ENCODE measurements around the gene DLX5.

Gene DLX5

GRCh38 chr7:96998744-96999143, 25.9 kb downstream of the DLX5 start:
- H3K4me1 ChIP-seq (ENCODE audit: control insufficient read depth, insufficient read depth, low read length), result peaks cover 30% of the 10 kb centered on the region
- peaks cover 98% of the 10 kb centered on the region for H3K27me3 ChIP-seq (ENCODE audit: control insufficient read depth, insufficient read depth, low read length)
- H3K9me3 ChIP-seq (ENCODE audit: control insufficient read depth, insufficient read depth, low read length), result no peaks in the 10 kb centered on the region
- no peak overlapping the region for H3K4me3 ChIP-seq (ENCODE audit: low read depth, low read length)
- no peak overlapping the region for H3K9ac ChIP-seq (ENCODE audit: low read depth, low read length)
- no peaks in the 10 kb centered on the region for H3K36me3 ChIP-seq (ENCODE audit: control insufficient read depth, insufficient read depth, low read length)

DNA sequence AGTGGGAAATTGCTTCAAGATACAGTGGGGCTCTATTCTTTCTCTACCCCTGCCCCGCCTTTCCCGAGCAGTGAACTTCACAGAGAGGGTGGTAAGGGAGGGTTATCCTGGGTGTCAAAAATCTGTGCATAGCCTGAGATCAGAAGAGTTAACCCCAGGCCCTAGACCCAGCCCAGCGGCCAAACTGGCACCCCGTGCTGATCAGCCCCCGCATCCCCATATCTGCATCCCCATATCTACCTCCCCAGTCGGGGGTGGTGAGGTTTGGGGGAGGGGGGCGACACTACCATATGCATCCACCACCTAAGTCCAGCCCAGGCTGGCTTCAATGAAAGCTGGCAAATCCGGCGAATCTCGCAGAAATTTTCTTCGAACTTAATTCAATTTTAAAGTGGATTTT, 26.3 kb downstream of the DLX5 start:
- no peaks in the 10 kb centered on the region for H3K36me3 ChIP-seq (ENCODE audit: control insufficient read depth, insufficient read depth, low read length)
- no peak overlapping the region for H3K9ac ChIP-seq (ENCODE audit: low read depth, low read length)
- peaks cover 98% of the 10 kb centered on the region for H3K27me3 ChIP-seq (ENCODE audit: control insufficient read depth, insufficient read depth, low read length)
- H3K4me3 ChIP-seq (ENCODE audit: low read depth, low read length), result no peak overlapping the region
- no peaks in the 10 kb centered on the region for H3K9me3 ChIP-seq (ENCODE audit: control insufficient read depth, insufficient read depth, low read length)
- H3K4me1 ChIP-seq (ENCODE audit: control insufficient read depth, insufficient read depth, low read length), result peaks cover 30% of the 10 kb centered on the region

DNA sequence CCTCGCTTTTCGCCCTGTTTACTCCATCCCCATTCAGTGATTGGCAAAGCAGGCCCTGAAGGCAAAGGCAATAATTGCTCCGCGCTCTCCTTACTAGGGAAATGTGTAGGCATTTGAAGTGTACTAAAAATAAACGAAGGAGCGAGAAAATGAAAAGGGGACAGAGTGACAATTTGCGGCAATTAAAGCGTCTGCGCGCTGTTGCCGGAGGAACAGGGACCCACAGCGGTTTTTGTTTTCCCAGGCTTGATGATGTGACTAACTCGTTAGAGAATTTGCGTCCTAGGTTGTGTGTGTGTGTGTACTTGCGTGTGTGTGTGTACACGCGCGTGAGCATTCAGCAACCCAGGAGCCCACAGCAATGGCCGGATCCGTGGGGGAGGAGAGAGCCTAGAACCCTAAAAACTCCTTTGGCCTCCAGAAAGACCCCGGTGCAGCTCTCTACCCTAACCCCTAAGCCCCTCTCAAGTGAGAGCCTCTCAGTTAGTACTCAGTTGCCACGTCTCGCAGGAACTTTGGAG, 27.1 kb downstream of the DLX5 start:
- Histone ChIP-seq H3K9ac (ENCODE audit: low read depth, low read length) (no peak overlapping the region), H3K36me3 (ENCODE audit: control insufficient read depth, insufficient read depth, low read length) (no peaks in the 10 kb centered on the region), H3K9me3 (ENCODE audit: control insufficient read depth, insufficient read depth, low read length) (no peaks in the 10 kb centered on the region), H3K4me3 (ENCODE audit: low read depth, low read length) (peak overlapping the region; percentile 33), H3K27me3 (ENCODE audit: control insufficient read depth, insufficient read depth, low read length) (peaks cover 98% of the 10 kb centered on the region), H3K4me1 (ENCODE audit: control insufficient read depth, insufficient read depth, low read length) (peaks cover 30% of the 10 kb centered on the region)

- Histone ChIP-seq H3K9me3 (ENCODE audit: control insufficient read depth, insufficient read depth, low read length) (no peaks in the 10 kb centered on the region), H3K27me3 (ENCODE audit: control insufficient read depth, insufficient read depth, low read length) (peaks cover 98% of the 10 kb centered on the region), H3K9ac (ENCODE audit: low read depth, low read length) (no peak overlapping the region), H3K36me3 (ENCODE audit: control insufficient read depth, insufficient read depth, low read length) (no peaks in the 10 kb centered on the region), H3K4me3 (ENCODE audit: low read depth, low read length) (peak overlapping the region; percentile 33), H3K4me1 (ENCODE audit: control insufficient read depth, insufficient read depth, low read length) (peaks cover 28% of the 10 kb centered on the region)
Measured at GRCh38 chr7:96996958-96997511, 27.6 kb downstream of the DLX5 start.

- peaks cover 98% of the 10 kb centered on the region for H3K27me3 ChIP-seq (ENCODE audit: control insufficient read depth, insufficient read depth, low read length)
- no peaks in the 10 kb centered on the region for H3K36me3 ChIP-seq (ENCODE audit: control insufficient read depth, insufficient read depth, low read length)
- H3K9me3 ChIP-seq (ENCODE audit: control insufficient read depth, insufficient read depth, low read length), result no peaks in the 10 kb centered on the region
- H3K4me3 ChIP-seq (ENCODE audit: low read depth, low read length), result peak overlapping the region; percentile 30
- H3K4me1 ChIP-seq (ENCODE audit: control insufficient read depth, insufficient read depth, low read length), result peaks cover 27% of the 10 kb centered on the region
- H3K9ac ChIP-seq (ENCODE audit: low read depth, low read length), result no peak overlapping the region
Measured at GRCh38 chr7:96996111-96996957, 28.3 kb downstream of the DLX5 start.

DNA sequence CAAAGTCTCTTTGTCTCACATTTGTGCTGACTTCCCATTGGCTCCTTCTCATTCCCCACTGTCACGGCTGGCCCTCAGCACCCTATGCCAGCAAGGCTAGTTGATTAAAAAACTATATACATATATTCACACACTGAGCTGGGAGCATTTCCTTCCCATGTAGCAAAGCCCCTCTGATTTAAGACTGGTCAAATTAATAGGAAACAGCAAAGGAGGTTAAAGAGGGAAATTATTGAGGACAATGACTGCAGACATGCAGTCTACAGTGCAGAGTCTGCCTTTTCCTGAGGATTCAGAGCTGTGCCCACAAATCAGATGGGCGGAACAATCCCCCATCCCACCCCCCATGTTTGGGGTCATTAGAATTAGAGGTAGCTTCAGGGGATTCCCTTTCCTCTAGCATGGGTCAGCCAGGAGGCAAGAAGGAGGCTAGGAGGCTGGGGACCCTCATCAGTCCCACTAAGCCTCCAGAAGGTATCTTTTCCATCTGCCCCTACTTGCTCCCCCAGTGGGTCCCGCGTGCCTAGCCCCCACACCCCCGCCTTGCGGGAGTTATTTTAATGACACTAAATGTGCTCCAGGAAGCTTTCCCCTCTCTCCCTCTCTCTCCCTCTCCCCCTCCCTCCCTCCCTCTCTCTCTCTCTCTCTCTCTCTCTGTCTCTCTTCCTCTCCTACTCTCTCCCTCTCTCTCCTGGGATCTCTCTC, 29.1 kb downstream of the DLX5 start:
- no peaks in the 10 kb centered on the region for H3K9me3 ChIP-seq (ENCODE audit: control insufficient read depth, insufficient read depth, low read length)
- H3K9ac ChIP-seq (ENCODE audit: low read depth, low read length), result no peak overlapping the region
- H3K27me3 ChIP-seq (ENCODE audit: control insufficient read depth, insufficient read depth, low read length), result peaks cover 98% of the 10 kb centered on the region
- H3K4me1 ChIP-seq (ENCODE audit: control insufficient read depth, insufficient read depth, low read length), result peaks cover 23% of the 10 kb centered on the region
- peak overlapping the region; percentile 22 for H3K4me3 ChIP-seq (ENCODE audit: low read depth, low read length)
- no peaks in the 10 kb centered on the region for H3K36me3 ChIP-seq (ENCODE audit: control insufficient read depth, insufficient read depth, low read length)

DNA sequence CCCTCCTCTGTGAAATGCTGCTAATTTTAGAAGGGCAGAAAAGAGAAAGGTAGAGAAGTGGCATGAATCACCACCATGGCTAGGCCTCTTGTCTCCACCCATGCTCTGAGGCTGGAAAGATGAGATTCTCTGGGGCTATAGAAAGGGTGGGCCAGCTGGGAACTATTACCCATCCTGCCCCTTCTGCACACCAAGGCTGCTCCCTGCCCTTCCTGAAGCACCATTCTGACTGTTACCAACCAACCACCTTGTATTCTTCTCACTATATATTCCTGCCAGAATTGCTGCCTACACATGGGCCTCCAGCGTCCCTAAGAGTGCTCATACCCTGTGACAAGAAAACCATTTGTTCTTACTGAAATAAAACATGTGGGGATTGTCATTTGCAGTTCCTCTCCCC, 30.7 kb downstream of the DLX5 start:
- peak overlapping the region; percentile 3 for H3K4me3 ChIP-seq (ENCODE audit: low read depth, low read length)
- no peak overlapping the region for H3K9ac ChIP-seq (ENCODE audit: low read depth, low read length)
- no peaks in the 10 kb centered on the region for H3K9me3 ChIP-seq (ENCODE audit: control insufficient read depth, insufficient read depth, low read length)
- no peaks in the 10 kb centered on the region for H3K36me3 ChIP-seq (ENCODE audit: control insufficient read depth, insufficient read depth, low read length)
- peaks cover 98% of the 10 kb centered on the region for H3K27me3 ChIP-seq (ENCODE audit: control insufficient read depth, insufficient read depth, low read length)
- H3K4me1 ChIP-seq (ENCODE audit: control insufficient read depth, insufficient read depth, low read length), result peaks cover 16% of the 10 kb centered on the region

DNA sequence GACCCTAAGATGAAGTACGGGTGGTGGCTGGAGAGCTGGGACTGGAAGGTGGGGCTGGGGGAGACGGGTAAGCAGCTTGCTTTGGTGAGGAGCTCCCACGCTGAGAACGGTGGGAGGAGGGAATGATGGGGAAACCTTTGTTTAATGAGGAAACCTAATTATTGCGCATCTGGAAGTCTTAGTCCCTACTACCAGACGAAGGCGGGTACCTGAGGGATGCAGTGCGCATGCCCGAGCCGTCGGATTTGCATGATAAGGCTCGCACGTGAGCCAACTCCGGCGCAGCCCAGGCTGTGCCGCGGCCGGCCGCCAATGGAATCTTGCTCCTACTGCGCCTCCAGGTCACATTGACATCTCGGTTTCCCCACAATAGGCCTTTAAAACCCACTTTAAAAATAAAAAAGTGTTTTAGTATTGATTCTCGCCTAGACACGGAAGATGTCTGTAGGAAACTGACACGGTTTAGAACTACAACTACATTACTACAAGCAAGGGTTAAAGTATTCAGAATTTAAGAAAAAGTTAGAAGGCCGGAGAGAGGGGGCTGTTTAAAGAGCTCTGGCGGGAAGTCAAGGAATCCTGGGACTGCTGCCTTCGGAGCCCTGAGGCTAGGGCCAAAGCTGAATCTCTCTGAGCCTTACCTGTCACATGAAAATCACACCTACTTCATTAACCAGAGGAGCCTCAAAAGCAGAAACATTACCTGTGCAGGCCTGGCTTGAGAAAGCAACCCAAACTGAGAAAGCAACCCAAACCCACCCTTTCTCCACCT, 31.4 kb downstream of the DLX5 start:
- H3K4me1 ChIP-seq (ENCODE audit: control insufficient read depth, insufficient read depth, low read length), result peaks cover 16% of the 10 kb centered on the region
- H3K36me3 ChIP-seq (ENCODE audit: control insufficient read depth, insufficient read depth, low read length), result no peaks in the 10 kb centered on the region
- H3K9me3 ChIP-seq (ENCODE audit: control insufficient read depth, insufficient read depth, low read length), result no peaks in the 10 kb centered on the region
- H3K27me3 ChIP-seq (ENCODE audit: control insufficient read depth, insufficient read depth, low read length), result peaks cover 98% of the 10 kb centered on the region
- no peak overlapping the region for H3K9ac ChIP-seq (ENCODE audit: low read depth, low read length)
- H3K4me3 ChIP-seq (ENCODE audit: low read depth, low read length), result peak overlapping the region; percentile 31

- H3K9ac ChIP-seq (ENCODE audit: low read depth, low read length), result no peak overlapping the region
- H3K9me3 ChIP-seq (ENCODE audit: control insufficient read depth, insufficient read depth, low read length), result no peaks in the 10 kb centered on the region
- H3K4me3 ChIP-seq (ENCODE audit: low read depth, low read length), result peak overlapping the region; percentile 31
- peaks cover 14% of the 10 kb centered on the region for H3K4me1 ChIP-seq (ENCODE audit: control insufficient read depth, insufficient read depth, low read length)
- no peaks in the 10 kb centered on the region for H3K36me3 ChIP-seq (ENCODE audit: control insufficient read depth, insufficient read depth, low read length)
- peaks cover 98% of the 10 kb centered on the region for H3K27me3 ChIP-seq (ENCODE audit: control insufficient read depth, insufficient read depth, low read length)
Measured at GRCh38 chr7:96992192-96993005, 32.2 kb downstream of the DLX5 start.

DNA sequence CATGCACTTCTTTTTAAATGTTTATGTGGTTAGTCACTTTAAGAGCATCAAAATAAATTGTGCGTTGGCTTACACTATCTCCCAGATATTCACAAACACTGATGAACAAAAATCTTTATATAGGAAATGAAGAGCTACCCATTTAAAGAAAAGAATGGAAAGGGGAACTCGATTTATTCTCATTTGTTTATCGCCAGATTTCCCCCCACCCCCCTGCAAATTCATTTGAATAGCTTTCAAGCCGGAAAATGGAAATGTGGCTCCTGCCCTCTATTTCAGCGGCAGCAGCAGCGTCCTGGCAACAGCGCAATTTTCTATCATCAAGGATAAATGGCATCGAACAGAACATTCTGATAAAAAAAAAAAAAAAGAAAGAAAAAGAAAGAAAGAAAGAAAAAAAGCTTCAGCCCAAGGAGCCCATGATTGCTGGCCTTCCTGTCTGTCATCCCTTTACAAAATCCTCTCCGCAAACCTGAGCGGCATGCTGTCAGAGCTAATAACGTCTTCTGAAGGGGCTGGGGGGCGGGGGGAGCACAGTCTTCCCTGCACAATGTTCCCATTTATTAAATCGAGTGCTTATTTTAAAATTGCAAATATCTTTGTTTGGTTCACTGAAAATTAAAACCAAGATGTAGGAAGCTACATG, 33.0 kb downstream of the DLX5 start:
- H3K9me3 ChIP-seq (ENCODE audit: control insufficient read depth, insufficient read depth, low read length), result no peaks in the 10 kb centered on the region
- H3K4me1 ChIP-seq (ENCODE audit: control insufficient read depth, insufficient read depth, low read length), result peaks cover 14% of the 10 kb centered on the region
- peaks cover 98% of the 10 kb centered on the region for H3K27me3 ChIP-seq (ENCODE audit: control insufficient read depth, insufficient read depth, low read length)
- H3K36me3 ChIP-seq (ENCODE audit: control insufficient read depth, insufficient read depth, low read length), result no peaks in the 10 kb centered on the region
- H3K4me3 ChIP-seq (ENCODE audit: low read depth, low read length), result peak overlapping the region; percentile 31
- no peak overlapping the region for H3K9ac ChIP-seq (ENCODE audit: low read depth, low read length)

Measured in iPS-15b (cell line).